B cell (primary cell): ENCODE measurements around the gene KCND2. TPM values are rescaled to one million over a fixed set of nuclear protein-coding genes. Genes with fewer than 3 reads are reported as not detected.

Source experiments
- ATAC-seq: fragments of 200-7000 bp; cut with Tn5 transposase; one replicate; pipeline ENCODE4 v1.10.0; 2021; ENCODE audit warnings: low read depth, mild to moderate bottlenecking, moderate number of reproducible peaks, moderate library complexity
- CTCF ChIA-PET: fragments of 350-600 bp; sonication (Branson Sonifier 250); formaldehyde crosslinking; loops from one replicate; lab custom pipeline; 2021; ENCODE audit warnings: antibody characterized with exemption, inconsistent platforms; lab: Charles Lee
- POLR2A ChIA-PET: fragments of 350-600 bp; sonication (Branson Sonifier 250); formaldehyde crosslinking; loops from one replicate; lab custom pipeline; 2021; ENCODE audit warnings: antibody characterized with exemption; lab: Charles Lee
- DNase-seq: peaks from one replicate; pipeline ENCODE4 v3.0.0; 2013
- H2AFZ ChIP-seq: 2 replicates; pipeline ENCODE4 v1.6.1; 2012; ENCODE audit warnings: mild to moderate bottlenecking, low read depth, low read length; ENCODE audit not compliant: insufficient read depth, poor library complexity, severe bottlenecking
- H3K27ac ChIP-seq, 2 donors: 1 replicate in 1 of 2; 2 replicates in 1 of 2; pipeline ENCODE4 v1.5.1; 2012 to 2013; ENCODE audit warnings: low read length in 2 of 2, mild to moderate bottlenecking in 2 of 2, moderate library complexity in 1 of 2
- H3K27me3 ChIP-seq, 4 experiments: fragments of 200-600 bp in 1 of 4; sonication (generic) in 1 of 4; replicated peaks in 1 of 4; 1 replicate in 2 of 4; 2 replicates in 2 of 4; pipeline versions ENCODE4 v1.6.1 to v1.7.0; 2013 to 2016; ENCODE audit warnings: low read length in 3 of 4, mild to moderate bottlenecking in 2 of 4, mixed read lengths in 1 of 4, moderate library complexity in 1 of 4; ENCODE audit not compliant: insufficient read depth in 4 of 4, control insufficient read depth in 3 of 4; ENCODE audit errors: control extremely low read depth in 1 of 4
- H3K36me3 ChIP-seq, 2 experiments: replicated peaks in 1 of 2; 1 replicate in 1 of 2; 2 replicates in 1 of 2; pipeline versions ENCODE4 v1.6.1 to v1.7.1; 2013; ENCODE audit warnings: low read length in 1 of 2; ENCODE audit not compliant: insufficient read depth in 2 of 2, control insufficient read depth in 1 of 2; ENCODE audit errors: control extremely low read depth in 1 of 2, extremely low read depth in 1 of 2
- H3K4me1 ChIP-seq, 2 donors: fragments of 200-600 bp in 1 of 2; sonication (generic) in 1 of 2; 1 replicate in 1 of 2; 2 replicates in 1 of 2; pipeline versions ENCODE4 v1.5.1 to v1.6.1; 2013 to 2017; ENCODE audit warnings: low read length in 2 of 2; ENCODE audit not compliant: control insufficient read depth in 2 of 2, insufficient read depth in 2 of 2
- H3K4me2 ChIP-seq: replicated peaks from 2 replicates; pipeline ENCODE3; 2012; ENCODE audit warnings: mild to moderate bottlenecking, low read depth, low read length; ENCODE audit not compliant: poor library complexity, severe bottlenecking
- H3K4me3 ChIP-seq, 5 experiments: fragments of 200-600 bp in 1 of 5; sonication (generic) in 1 of 5; 1 replicate in 3 of 5; 2 replicates in 2 of 5; pipeline versions ENCODE4 v1.5.1 to v1.7.0; 2011 to 2016; ENCODE audit warnings: low read length in 4 of 5, mild to moderate bottlenecking in 4 of 5, low read depth in 2 of 5, control low read depth in 1 of 5, moderate library complexity in 1 of 5; ENCODE audit not compliant: insufficient read depth in 1 of 5; ENCODE audit errors: control extremely low read depth in 1 of 5, extremely low read depth in 1 of 5
- H3K79me2 ChIP-seq: fragments of 200-600 bp; sonication (generic); one replicate; pipeline ENCODE4 v1.6.0; 2016; ENCODE audit warnings: low read length; ENCODE audit not compliant: control insufficient read depth, insufficient read depth
- H3K9ac ChIP-seq: fragments of 200-600 bp; sonication (generic); 2 replicates; pipeline ENCODE4 v1.6.1; 2017; ENCODE audit warnings: mild to moderate bottlenecking, low read length, moderate library complexity
- H3K9me3 ChIP-seq, 3 donors: one replicate each; pipeline versions ENCODE4 v1.6.1 to v1.7.1; 2013; ENCODE audit warnings: low read length in 2 of 3; ENCODE audit not compliant: control insufficient read depth in 2 of 3, insufficient read depth in 1 of 3; ENCODE audit errors: control extremely low read depth in 1 of 3
- H4K20me1 ChIP-seq: 2 replicates; pipeline ENCODE4 v1.6.0; 2012; ENCODE audit warnings: mild to moderate bottlenecking, low read length; ENCODE audit not compliant: insufficient read depth, control insufficient read depth, poor library complexity, severe bottlenecking
- H3K27ac Mint-ChIP-seq: one replicate; pipeline ENCODE4 v1.8.0; 2021; ENCODE audit warnings: mixed read lengths
- H3K27me3 Mint-ChIP-seq: one replicate; pipeline ENCODE4 v1.8.0; 2021; ENCODE audit warnings: mixed read lengths
- H3K4me1 Mint-ChIP-seq: one replicate; pipeline ENCODE4 v1.8.0; 2021; ENCODE audit warnings: mixed read lengths
- H3K4me3 Mint-ChIP-seq: one replicate; pipeline ENCODE4 v1.8.0; 2021; ENCODE audit warnings: mixed read lengths
- H3K9me3 Mint-ChIP-seq: one replicate; pipeline ENCODE4 v1.8.0; 2022; ENCODE audit warnings: mixed read lengths; ENCODE audit not compliant: insufficient read depth
- EZH2 ChIP-seq: IDR thresholded peaks from 2 replicates; pipeline ENCODE4 v1.6.1; 2012; ENCODE audit warnings: borderline replicate concordance, low read depth, mild to moderate bottlenecking, moderate library complexity, low read length; ENCODE audit not compliant: insufficient read depth, poor library complexity, severe bottlenecking
- WGBS: methylation state at CpG from one replicate; pipeline ENCODE4 v1.1.5; 2013; ENCODE audit warnings: missing lambda C conversion rate; ENCODE audit not compliant: insufficient coverage; 5-methylcytosine and 5-hydroxymethylcytosine counted together
- intact Hi-C: fragments of 100-400 bp; cut with micrococcal nuclease; formaldehyde crosslinking; loops from one replicate; pipeline ENCODE4 v1.10.0; 2022
- polyA plus RNA-seq: library from polyadenylated mRNA; depleted of rRNA; stranded (reverse); fragments of >200 nt; gene quantifications from 2 replicates; pipeline ENCODE4 v1.2.3, GENCODE V29; 2012
- total RNA-seq, 2 donors: library from RNA; stranded (reverse); fragments of 120-200 nt in 1 of 2; gene quantifications; 1 replicate in 1 of 2; 2 replicates in 1 of 2; pipeline versions ENCODE4 v1.2.3 to v1.2.4, GENCODE V29; 2013 to 2022
- TF ChIP-seq, protein P1 (sequence below): fragments of 200-600 bp; IDR thresholded peaks from one replicate; pipeline ENCODE4 v1.8.0; 2022; ENCODE audit warnings: antibody characterized with exemption, mild to moderate bottlenecking

The KCND2 gene
- total and polyA plus RNA-seq, 2 donors (not counting 1 experiment from before 2014, with no cell fraction given) = not detected

- H3K27me3 ChIP-seq = no peaks in the 10 kb centered on the region
- Mint-ChIP-seq H3K27me3 (no peaks in the 10 kb centered on the region), H3K4me3 (no peak overlapping the region), H3K27ac (no peak overlapping the region), H3K9me3 (no peaks in the 10 kb centered on the region), H3K4me1 (no peaks in the 10 kb centered on the region)
- no peak for TF ChIP-seq EZH2
- TF ChIP-seq, protein P1, sequence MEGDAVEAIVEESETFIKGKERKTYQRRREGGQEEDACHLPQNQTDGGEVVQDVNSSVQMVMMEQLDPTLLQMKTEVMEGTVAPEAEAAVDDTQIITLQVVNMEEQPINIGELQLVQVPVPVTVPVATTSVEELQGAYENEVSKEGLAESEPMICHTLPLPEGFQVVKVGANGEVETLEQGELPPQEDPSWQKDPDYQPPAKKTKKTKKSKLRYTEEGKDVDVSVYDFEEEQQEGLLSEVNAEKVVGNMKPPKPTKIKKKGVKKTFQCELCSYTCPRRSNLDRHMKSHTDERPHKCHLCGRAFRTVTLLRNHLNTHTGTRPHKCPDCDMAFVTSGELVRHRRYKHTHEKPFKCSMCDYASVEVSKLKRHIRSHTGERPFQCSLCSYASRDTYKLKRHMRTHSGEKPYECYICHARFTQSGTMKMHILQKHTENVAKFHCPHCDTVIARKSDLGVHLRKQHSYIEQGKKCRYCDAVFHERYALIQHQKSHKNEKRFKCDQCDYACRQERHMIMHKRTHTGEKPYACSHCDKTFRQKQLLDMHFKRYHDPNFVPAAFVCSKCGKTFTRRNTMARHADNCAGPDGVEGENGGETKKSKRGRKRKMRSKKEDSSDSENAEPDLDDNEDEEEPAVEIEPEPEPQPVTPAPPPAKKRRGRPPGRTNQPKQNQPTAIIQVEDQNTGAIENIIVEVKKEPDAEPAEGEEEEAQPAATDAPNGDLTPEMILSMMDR = no peak
- H3K4me2 ChIP-seq = no peak overlapping the region
- H3K4me1 ChIP-seq = no peaks in the 10 kb centered on the region
- H3K79me2 ChIP-seq = no peaks in the 10 kb centered on the region
- H2AFZ ChIP-seq = no peak overlapping the region
- ChIA-PET POLR2A (no interaction called here), CTCF (no interaction called here)
- no peak overlapping the region for H3K9ac ChIP-seq
- DNase-seq = no peak
- no peak overlapping the region for H3K4me3 ChIP-seq
- no peaks in the 10 kb centered on the region for H4K20me1 ChIP-seq
- no peak overlapping the region for H3K27ac ChIP-seq
- H3K9me3 ChIP-seq = no peaks in the 10 kb centered on the region
- intact Hi-C loops = no loop called here
- no peaks in the 10 kb centered on the region for H3K36me3 ChIP-seq
- WGBS = no CpG with 5 or more reads among the region's 2 CpGs
- no peak for ATAC-seq
Measured at GRCh38 chr7:120658516-120658915, 385.5 kb downstream of the KCND2 start.

DNA sequence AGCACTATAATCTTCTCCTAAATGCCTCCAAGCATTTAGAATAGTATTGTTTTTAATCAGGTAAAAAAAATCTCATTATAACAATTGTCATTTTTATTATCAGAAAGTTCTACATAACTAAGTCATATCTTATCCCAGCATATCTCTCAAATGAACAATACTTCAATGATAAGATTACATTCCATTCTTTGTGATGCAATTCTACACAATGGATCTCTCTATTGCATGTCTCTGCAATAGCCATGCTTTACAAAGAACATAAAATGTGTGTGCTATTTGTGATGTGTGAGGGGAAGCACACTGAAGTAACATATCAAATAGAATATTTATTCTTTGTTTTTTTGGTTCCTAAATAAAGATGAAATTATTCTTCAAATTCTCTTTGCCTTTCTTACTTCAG, 389.3 kb downstream of the KCND2 start:
- H3K4me3 Mint-ChIP-seq = no peak overlapping the region
- no peak for DNase-seq
- Histone ChIP-seq H4K20me1 (no peaks in the 10 kb centered on the region), H3K4me1 (no peaks in the 10 kb centered on the region), H3K4me2 (no peak overlapping the region), H3K27me3 (no peaks in the 10 kb centered on the region), H3K9me3 (no peaks in the 10 kb centered on the region), H2AFZ (no peak overlapping the region), H3K9ac (no peak overlapping the region), H3K4me3 (no peak overlapping the region), H3K36me3 (no peaks in the 10 kb centered on the region), H3K27ac (no peak overlapping the region), H3K79me2 (no peaks in the 10 kb centered on the region)
- H3K4me1 Mint-ChIP-seq = no peaks in the 10 kb centered on the region
- no peaks in the 10 kb centered on the region for H3K27me3 Mint-ChIP-seq
- ATAC-seq = no peak
- TF ChIP-seq EZH2 = no peak
- TF ChIP-seq, protein P1 = no peak
- H3K9me3 Mint-ChIP-seq = no peaks in the 10 kb centered on the region
- ChIA-PET POLR2A (no interaction called here), CTCF (no interaction called here)
- no peak overlapping the region for H3K27ac Mint-ChIP-seq
- intact Hi-C loops = no loop called here
